Endodermal cell (in vitro differentiated cells): ENCODE results near the gene GRM7. TPM values are rescaled to one million over a fixed set of nuclear protein-coding genes. Genes with fewer than 3 reads are reported as not detected.

Experiments
- DNase-seq: peaks from one replicate; pipeline ENCODE4 v3.0.0-alpha.2; 2017
- H3K27ac ChIP-seq: 2 replicates; pipeline ENCODE4 v1.5.1; 2013; ENCODE audit warnings: mild to moderate bottlenecking, low read depth, low read length, moderate library complexity
- H3K27me3 ChIP-seq: 2 replicates; pipeline ENCODE4 v1.6.1; 2013; ENCODE audit warnings: mild to moderate bottlenecking, low read length, moderate library complexity; ENCODE audit not compliant: insufficient read depth, control insufficient read depth, poor library complexity, severe bottlenecking
- H3K36me3 ChIP-seq: 2 replicates; pipeline ENCODE4 v1.7.0; 2013; ENCODE audit warnings: mild to moderate bottlenecking, low read length, moderate library complexity; ENCODE audit not compliant: control insufficient read depth, insufficient read depth
- H3K4me1 ChIP-seq: one replicate; pipeline ENCODE4 v1.7.0; 2013; ENCODE audit warnings: low read length; ENCODE audit not compliant: control insufficient read depth, insufficient read depth
- H3K4me3 ChIP-seq: 2 replicates; pipeline ENCODE4 v1.5.1; 2013; ENCODE audit warnings: mild to moderate bottlenecking, low read length, moderate library complexity
- H3K9ac ChIP-seq: 2 replicates; pipeline ENCODE4 v1.6.1; 2013; ENCODE audit warnings: mild to moderate bottlenecking, low read length, moderate library complexity; ENCODE audit not compliant: poor library complexity, severe bottlenecking; ENCODE audit errors: extremely low read depth
- H3K9me3 ChIP-seq: 2 replicates; pipeline ENCODE4 v1.6.1; 2013; ENCODE audit warnings: mild to moderate bottlenecking, low read length, moderate library complexity; ENCODE audit not compliant: control insufficient read depth
- H3K27ac Mint-ChIP-seq: 2 replicates; pipeline ENCODE4 v1.8.0; 2020; ENCODE audit warnings: mixed read lengths
- H3K27me3 Mint-ChIP-seq: 2 replicates; pipeline ENCODE4 v1.8.0; 2021; ENCODE audit warnings: mild to moderate bottlenecking, mixed read lengths; ENCODE audit not compliant: insufficient read depth
- H3K36me3 Mint-ChIP-seq: 2 replicates; pipeline ENCODE4 v1.8.0; 2020; ENCODE audit warnings: low read depth, mixed read lengths
- H3K4me1 Mint-ChIP-seq: 2 replicates; pipeline ENCODE4 v1.8.0; 2020; ENCODE audit warnings: mixed read lengths
- H3K4me3 Mint-ChIP-seq: 2 replicates; pipeline ENCODE4 v1.8.0; 2020; ENCODE audit warnings: mild to moderate bottlenecking, moderate library complexity, mixed read lengths
- H3K9me3 Mint-ChIP-seq: 2 replicates; pipeline ENCODE4 v1.8.0; 2020; ENCODE audit warnings: mild to moderate bottlenecking, mixed read lengths
- WGBS, 2 experiments: methylation state at CpG; one replicate each; pipeline versions ENCODE4 v1.1.5 to v1.1.7; 2013; ENCODE audit warnings: missing lambda C conversion rate in 2 of 2, mixed read lengths in 1 of 2; ENCODE audit not compliant: insufficient coverage in 1 of 2, insufficient read length in 1 of 2; 5-methylcytosine and 5-hydroxymethylcytosine counted together
- long read RNA-seq, 4 experiments: library from polyadenylated mRNA in 2 of 4; library from RNA in 1 of 4; library from capped mRNA in 1 of 4; stranded (forward) in 3 of 4; unstranded in 1 of 4; transcript quantifications; one replicate each; pipeline ENCODE4 v2.0.0, GENCODE V29; 2020 to 2021; ENCODE audit warnings: inconsistent platforms in 1 of 4
- polyA plus RNA-seq, 2 experiments: library from polyadenylated mRNA; stranded (reverse); fragments of 50-300 nt; gene quantifications; one replicate each; pipeline ENCODE4 v1.2.3, GENCODE V29; 2013
- total RNA-seq, 2 donors: library from RNA; stranded (reverse); fragmentation: NEBNext Ultra II Directional in 1 of 2; extraction: Animal tissue kit (Norgen Biotek cat#: 25700) in 1 of 2; gene quantifications; 2 replicates in 1 of 2; 3 replicates in 1 of 2; pipeline ENCODE4 v1.2.1, GENCODE V29; 2021
- TF ChIP-seq, protein P1 (sequence below): fragments of 200-600 bp; sonication (generic); conservative IDR thresholded peaks from 2 replicates; pipeline ENCODE4 v1.5.0; 2021; ENCODE audit warnings: antibody characterized with exemption, mild to moderate bottlenecking

Gene GRM7
- total RNA-seq: under 1 TPM; 0.11 to 0.73 TPM
- 0.93 TPM for polyA plus RNA-seq (2013, experiment 1 of 2)
- polyA plus RNA-seq (2013, experiment 2 of 2): 0.91 TPM
- long read RNA-seq, experiment 1: 0 reads
- long read RNA-seq, experiment 2, partial matches to known transcripts: 0 of 2 reads
- long read RNA-seq, experiment 2, other reads (novel, unspliced or antisense): 2 of 2 reads
- long read RNA-seq, experiment 3, partial matches to known transcripts: 1 of 3 reads
- long read RNA-seq, experiment 3, other reads (novel, unspliced or antisense): 2 of 3 reads
- long read RNA-seq, experiment 4: 0 reads

DNA sequence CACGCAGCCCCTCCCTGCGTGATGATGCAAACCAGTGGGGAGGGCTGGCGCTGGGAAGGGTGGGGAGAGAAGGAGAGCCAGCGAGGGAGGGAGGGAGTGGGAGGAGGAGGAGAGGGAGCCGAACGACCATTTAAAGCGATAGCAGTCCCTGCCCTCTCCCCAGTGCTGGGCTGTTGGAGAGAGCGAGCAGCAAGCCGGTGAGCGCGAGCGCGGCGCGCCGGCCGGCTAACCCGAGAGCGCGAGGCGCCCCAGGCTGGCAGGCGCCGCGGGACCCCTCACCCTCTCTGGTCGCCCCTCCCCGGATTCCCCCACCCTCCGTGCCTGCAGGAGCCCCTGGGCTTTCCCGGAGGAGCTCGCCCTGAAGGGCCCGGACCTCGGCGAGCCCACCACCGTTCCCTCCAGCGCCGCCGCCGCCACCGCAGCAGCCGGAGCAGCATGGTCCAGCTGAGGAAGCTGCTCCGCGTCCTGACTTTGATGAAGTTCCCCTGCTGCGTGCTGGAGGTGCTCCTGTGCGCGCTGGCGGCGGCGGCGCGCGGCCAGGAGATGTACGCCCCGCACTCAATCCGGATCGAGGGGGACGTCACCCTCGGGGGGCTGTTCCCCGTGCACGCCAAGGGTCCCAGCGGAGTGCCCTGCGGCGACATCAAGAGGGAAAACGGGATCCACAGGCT is at the start of gene GRM7:
Gene GRM7 (plus strand): TSS at position 162 of the 671 bp plus-strand sequence.
- H3K4me3 Mint-ChIP-seq: peak within 1 kb of the TSS; percentile 55
- no peaks in the 10 kb centered on the region for H3K36me3 Mint-ChIP-seq
- peak; percentile 83 for DNase-seq
- peaks cover 93% of the 10 kb centered on the region for H3K27me3 Mint-ChIP-seq
- Histone ChIP-seq H3K4me3 (peak within 1 kb of the TSS; percentile 79), H3K9ac (no peak within 1 kb of the TSS), H3K27me3 (peaks cover 98% of the 10 kb centered on the region), H3K36me3 (no peaks in the 10 kb centered on the region), H3K4me1 (no peaks in the 10 kb centered on the region), H3K9me3 (no peaks in the 10 kb centered on the region), H3K27ac (no peak within 1 kb of the TSS)
- peaks cover 12% of the 10 kb centered on the region for H3K4me1 Mint-ChIP-seq
- WGBS, 2 experiments: 0% methylated on average over 25 to 61 of the region's 62 CpGs
- H3K27ac Mint-ChIP-seq: no peak within 1 kb of the TSS
- TF ChIP-seq, protein P1, sequence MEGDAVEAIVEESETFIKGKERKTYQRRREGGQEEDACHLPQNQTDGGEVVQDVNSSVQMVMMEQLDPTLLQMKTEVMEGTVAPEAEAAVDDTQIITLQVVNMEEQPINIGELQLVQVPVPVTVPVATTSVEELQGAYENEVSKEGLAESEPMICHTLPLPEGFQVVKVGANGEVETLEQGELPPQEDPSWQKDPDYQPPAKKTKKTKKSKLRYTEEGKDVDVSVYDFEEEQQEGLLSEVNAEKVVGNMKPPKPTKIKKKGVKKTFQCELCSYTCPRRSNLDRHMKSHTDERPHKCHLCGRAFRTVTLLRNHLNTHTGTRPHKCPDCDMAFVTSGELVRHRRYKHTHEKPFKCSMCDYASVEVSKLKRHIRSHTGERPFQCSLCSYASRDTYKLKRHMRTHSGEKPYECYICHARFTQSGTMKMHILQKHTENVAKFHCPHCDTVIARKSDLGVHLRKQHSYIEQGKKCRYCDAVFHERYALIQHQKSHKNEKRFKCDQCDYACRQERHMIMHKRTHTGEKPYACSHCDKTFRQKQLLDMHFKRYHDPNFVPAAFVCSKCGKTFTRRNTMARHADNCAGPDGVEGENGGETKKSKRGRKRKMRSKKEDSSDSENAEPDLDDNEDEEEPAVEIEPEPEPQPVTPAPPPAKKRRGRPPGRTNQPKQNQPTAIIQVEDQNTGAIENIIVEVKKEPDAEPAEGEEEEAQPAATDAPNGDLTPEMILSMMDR: no peak
- H3K9me3 Mint-ChIP-seq: no peaks in the 10 kb centered on the region

DNA sequence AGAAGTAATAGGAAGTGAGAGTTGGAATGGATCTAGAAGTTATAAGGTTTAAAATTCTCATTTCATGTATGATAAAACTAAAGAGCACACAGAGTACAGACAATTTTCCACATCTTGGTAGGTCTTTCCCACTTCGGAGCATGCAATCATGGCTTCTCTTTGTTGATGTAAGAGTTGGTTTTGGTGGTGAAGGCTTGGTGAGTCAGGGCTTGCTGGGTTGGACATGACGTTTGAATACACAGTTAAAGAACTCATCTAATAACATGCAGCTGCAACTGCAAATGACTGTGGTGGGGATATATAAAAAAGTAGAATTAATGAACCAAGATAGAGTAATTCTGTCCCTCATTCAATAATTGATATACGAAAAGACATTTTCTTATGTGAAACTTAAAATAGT is 39.5 kb upstream of the GRM7 start:
- Mint-ChIP-seq H3K36me3 (no peaks in the 10 kb centered on the region), H3K4me1 (no peaks in the 10 kb centered on the region), H3K9me3 (no peaks in the 10 kb centered on the region), H3K4me3 (no peak overlapping the region), H3K27me3 (no peaks in the 10 kb centered on the region), H3K27ac (no peak overlapping the region)
- Histone ChIP-seq H3K4me1 (no peaks in the 10 kb centered on the region), H3K9ac (no peak overlapping the region), H3K9me3 (no peaks in the 10 kb centered on the region), H3K4me3 (no peak overlapping the region), H3K36me3 (no peaks in the 10 kb centered on the region), H3K27ac (no peak overlapping the region), H3K27me3 (no peaks in the 10 kb centered on the region)
- DNase-seq: no peak
- TF ChIP-seq, protein P1: no peak
- WGBS, 2 experiments: 93 to 100% methylated on average over 1 to 3 of the region's 3 CpGs

DNA sequence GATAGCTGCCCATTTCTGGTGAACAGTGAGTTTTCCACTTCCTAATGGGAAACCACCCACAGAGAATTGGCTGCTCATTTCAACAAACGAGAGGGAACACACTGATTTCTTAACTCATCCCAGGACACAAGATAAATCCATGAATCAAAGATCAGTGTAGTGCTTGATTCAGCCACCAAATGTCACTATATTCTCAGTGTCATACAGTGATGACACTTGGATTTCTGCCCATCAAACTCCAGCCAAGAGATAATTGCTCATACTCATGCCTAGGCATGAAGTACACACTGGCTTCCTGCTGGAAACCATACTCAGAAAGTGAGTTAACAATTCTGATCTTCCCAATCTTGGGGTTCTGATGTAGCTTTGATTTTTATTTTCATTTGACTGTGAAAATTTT is 35.4 kb upstream of the GRM7 start:
- Histone ChIP-seq H3K9me3 (no peaks in the 10 kb centered on the region), H3K27ac (no peak overlapping the region), H3K4me1 (no peaks in the 10 kb centered on the region), H3K9ac (no peak overlapping the region), H3K4me3 (no peak overlapping the region), H3K27me3 (no peaks in the 10 kb centered on the region), H3K36me3 (no peaks in the 10 kb centered on the region)
- H3K36me3 Mint-ChIP-seq: no peaks in the 10 kb centered on the region
- DNase-seq: no peak
- H3K9me3 Mint-ChIP-seq: no peaks in the 10 kb centered on the region
- no peak overlapping the region for H3K27ac Mint-ChIP-seq
- no peaks in the 10 kb centered on the region for H3K27me3 Mint-ChIP-seq
- TF ChIP-seq, protein P1: no peak
- WGBS, 2 experiments: 82 to 100% methylated on average over 1 of the region's 1 CpG
- no peaks in the 10 kb centered on the region for H3K4me1 Mint-ChIP-seq
- H3K4me3 Mint-ChIP-seq: no peak overlapping the region
